HT1080 (cell line): ENCODE results near the gene DHX15. TPM values are rescaled to one million over a fixed set of nuclear protein-coding genes. Genes with fewer than 3 reads are reported as not detected.

Source experiments
- DNase-seq: peaks from one replicate; pipeline ENCODE4 v3.0.0-alpha.2; 2015; ENCODE audit warnings: low read depth
- small RNA-seq: library from RNA; depleted of rRNA; stranded (forward); fragments of <200 nt; gene quantifications from one replicate; pipeline ENCODE3, GENCODE V24; 2014
- total RNA-seq: library from RNA; depleted of rRNA; stranded (reverse); fragments of >200 nt; shearing (Covaris generic); gene quantifications from 2 replicates; pipeline ENCODE4 v1.2.3, GENCODE V29; 2014; rRNA removed

Gene DHX15
- total RNA-seq, 1 experiment from 2014 or later = 275 TPM

- DNase-seq = no peak
Measured at GRCh38 chr4:24495388-24495787, 89.0 kb downstream of the DHX15 start.

- no peak for DNase-seq
Measured at GRCh38 chr4:24489870-24490269, 94.5 kb downstream of the DHX15 start.

GRCh38 chr4:24488399-24489164 lies 95.8 kb downstream of the DHX15 start:
- DNase-seq = peak; percentile 56

DNA sequence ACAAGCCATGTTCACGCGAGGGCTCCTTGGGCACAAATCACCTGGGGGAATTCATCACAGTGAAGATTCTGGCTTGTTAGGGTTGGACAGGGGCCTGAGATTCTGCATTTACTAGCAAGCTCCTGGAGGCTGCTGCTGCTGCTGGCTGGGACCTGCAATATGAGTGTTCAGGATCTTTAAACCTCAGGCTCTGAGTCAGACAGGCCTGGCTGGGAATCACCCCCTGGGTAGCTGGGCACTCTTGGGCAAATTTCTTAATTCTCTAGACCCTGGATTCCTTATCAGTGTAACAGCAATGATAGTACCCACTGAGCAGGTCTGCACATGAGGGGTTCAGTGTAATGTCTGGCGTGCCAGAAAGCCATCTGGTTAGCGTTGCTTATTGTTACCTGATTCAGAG lies 101.5 kb downstream of the DHX15 start:
- DNase-seq = peak; percentile 24

DNA sequence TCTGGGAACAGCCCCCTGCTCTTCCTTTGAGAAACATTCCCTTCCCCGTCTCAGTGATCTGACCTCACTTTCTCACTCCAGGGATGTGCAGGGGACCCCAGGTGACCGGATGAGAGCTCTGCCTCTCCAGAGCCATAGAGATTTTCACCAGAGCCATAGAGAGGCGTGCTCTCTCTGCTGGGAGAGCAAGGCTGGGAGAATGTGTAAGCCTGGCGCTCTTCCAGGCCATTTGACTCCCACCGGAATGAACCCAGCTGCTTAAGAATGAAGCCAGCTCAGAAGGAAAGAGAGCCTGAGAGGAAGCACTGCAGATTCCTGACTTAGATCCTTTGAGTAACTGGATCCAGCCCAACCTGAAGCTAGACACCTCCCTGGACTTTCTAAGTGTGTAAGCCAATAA lies 106.4 kb downstream of the DHX15 start:
- peak; percentile 84 for DNase-seq

Small RNAs within 50 kb of the gene (small RNA-seq; reads per million reads assigned to genes)
- gene MIR573 (1.2 reads per million, percentile 76 among the genes with 10 or more reads in this experiment), gene RN7SL16P (not detected)

Other genes with a start within 250 kb of the DHX15 start
- 0.07 TPM in 1 of 2 replicates, not detected in the other for gene SOD3, start 211.0 kb upstream of the DHX15 start, total RNA-seq